ENCODE data around the gene RFTN1.

The RFTN1 gene

GRCh38 chr3:16487511-16488175 is 25.9 kb downstream of the RFTN1 start:
- no peak for DNase-seq (ENCODE audit: low read depth in 2 of 2)

GRCh38 chr3:16486951-16487480 is 26.5 kb downstream of the RFTN1 start:
- DNase-seq (ENCODE audit: low read depth in 2 of 2): no peak

- no peak for DNase-seq (ENCODE audit: low read depth in 2 of 2)
Observed at GRCh38 chr3:16486201-16486600, 27.3 kb downstream of the RFTN1 start.

- DNase-seq (ENCODE audit: low read depth in 2 of 2): no peak
Observed at GRCh38 chr3:16485395-16485992, 28.0 kb downstream of the RFTN1 start.

- DNase-seq (ENCODE audit: low read depth in 2 of 2): no peak
Observed at GRCh38 chr3:16484984-16485383, 28.5 kb downstream of the RFTN1 start.

- no peak for DNase-seq (ENCODE audit: low read depth in 2 of 2)
Observed at GRCh38 chr3:16484216-16484615, 29.3 kb downstream of the RFTN1 start.

GRCh38 chr3:16482770-16483531 is 30.5 kb downstream of the RFTN1 start:
- no peak for DNase-seq (ENCODE audit: low read depth in 2 of 2)

- no peak for DNase-seq (ENCODE audit: low read depth in 2 of 2)
Observed at GRCh38 chr3:16482194-16482769, 31.2 kb downstream of the RFTN1 start.

GRCh38 chr3:16481546-16481897 is 32.0 kb downstream of the RFTN1 start:
- DNase-seq (ENCODE audit: low read depth in 2 of 2): no peak

- DNase-seq (ENCODE audit: low read depth in 2 of 2): no peak
Observed at GRCh38 chr3:16480861-16481545, 32.5 kb downstream of the RFTN1 start.

- DNase-seq (ENCODE audit: low read depth in 2 of 2): no peak
Observed at GRCh38 chr3:16478516-16478915, 35.0 kb downstream of the RFTN1 start.

GRCh38 chr3:16477521-16477920 is 36.0 kb downstream of the RFTN1 start:
- no peak for DNase-seq (ENCODE audit: low read depth in 2 of 2)

- no peak for DNase-seq (ENCODE audit: low read depth in 2 of 2)
Observed at GRCh38 chr3:16477056-16477455, 36.4 kb downstream of the RFTN1 start.

GRCh38 chr3:16476636-16477035 is 36.9 kb downstream of the RFTN1 start:
- DNase-seq (ENCODE audit: low read depth in 2 of 2): no peak

GRCh38 chr3:16475766-16476165 is 37.7 kb downstream of the RFTN1 start:
- no peak for DNase-seq (ENCODE audit: low read depth in 2 of 2)

GRCh38 chr3:16474920-16475319 is 38.6 kb downstream of the RFTN1 start:
- DNase-seq (ENCODE audit: low read depth in 2 of 2): no peak

GRCh38 chr3:16474216-16474615 is 39.3 kb downstream of the RFTN1 start:
- no peak for DNase-seq (ENCODE audit: low read depth in 2 of 2)

- DNase-seq (ENCODE audit: low read depth in 2 of 2): no peak
Observed at GRCh38 chr3:16472593-16472992, 40.9 kb downstream of the RFTN1 start.

- no peak for DNase-seq (ENCODE audit: low read depth in 2 of 2)
Observed at GRCh38 chr3:16471897-16472296, 41.6 kb downstream of the RFTN1 start.

- no peak for DNase-seq (ENCODE audit: low read depth in 2 of 2)
Observed at GRCh38 chr3:16470590-16470989, 42.9 kb downstream of the RFTN1 start.

- DNase-seq (ENCODE audit: low read depth in 2 of 2): no peak
Observed at GRCh38 chr3:16468336-16469098, 45.0 kb downstream of the RFTN1 start.

Data from stimulated activated CD4-positive, alpha-beta T cell treated with anti-CD3 and anti-CD28 coated beads, Interleukin-1b, Interleukin-23, amount 100 ng/mL, for 1 hour (primary cell).